RWPE2 (cell line): ENCODE measurements around the gene ADM2.
A peak's percentile ranks its signal among the peaks of the same experiment; 100 is the strongest.

Experiments
- ATAC-seq: fragments of 200-7000 bp; cut with Tn5 transposase; 3 replicates; pipeline ENCODE4 v1.9.1; 2021; ENCODE audit warnings: low read depth
- DNase-seq: peaks from one replicate; pipeline ENCODE4 v3.0.0-alpha.2; 2020; ENCODE audit warnings: low spot score
- H3K27ac ChIP-seq: fragments of 450-650 bp; 2 replicates; pipeline ENCODE4 v1.5.1; 2017; ENCODE audit warnings: mild to moderate bottlenecking; ENCODE audit not compliant: poor library complexity, severe bottlenecking
- H3K27me3 ChIP-seq: fragments of 250-450 bp; sonication (Bioruptor Pico); 2 replicates; pipeline ENCODE4 v1.5.1; 2021; ENCODE audit warnings: mild to moderate bottlenecking, moderate library complexity; ENCODE audit not compliant: insufficient read depth, poor library complexity, severe bottlenecking
- H3K36me3 ChIP-seq: fragments of 250-450 bp; sonication (Bioruptor Pico); 2 replicates; pipeline ENCODE4 v1.5.1; 2020; ENCODE audit warnings: low read depth, mild to moderate bottlenecking, moderate library complexity
- H3K4me1 ChIP-seq: fragments of 250-450 bp; sonication (Bioruptor Pico); 2 replicates; pipeline ENCODE4 v1.5.1; 2021; ENCODE audit warnings: mild to moderate bottlenecking, moderate library complexity; ENCODE audit not compliant: insufficient read depth, poor library complexity, severe bottlenecking
- H3K4me3 ChIP-seq: fragments of 250-450 bp; sonication (Bioruptor Pico); 2 replicates; pipeline ENCODE4 v1.5.1; 2021; ENCODE audit warnings: mild to moderate bottlenecking, moderate library complexity; ENCODE audit not compliant: severe bottlenecking
- H3K9me3 ChIP-seq: fragments of 250-450 bp; sonication (Bioruptor Pico); 2 replicates; pipeline ENCODE4 v1.5.1; 2021; ENCODE audit warnings: mild to moderate bottlenecking, moderate library complexity; ENCODE audit not compliant: severe bottlenecking
- TF ChIP-seq, protein P1 (sequence below): fragments of 450-650 bp; IDR thresholded peaks from one replicate; pipeline ENCODE4 v1.5.1; 2017; ENCODE audit warnings: mild to moderate bottlenecking, moderate library complexity; ENCODE audit not compliant: poor library complexity, severe bottlenecking

The ADM2 gene

DNA sequence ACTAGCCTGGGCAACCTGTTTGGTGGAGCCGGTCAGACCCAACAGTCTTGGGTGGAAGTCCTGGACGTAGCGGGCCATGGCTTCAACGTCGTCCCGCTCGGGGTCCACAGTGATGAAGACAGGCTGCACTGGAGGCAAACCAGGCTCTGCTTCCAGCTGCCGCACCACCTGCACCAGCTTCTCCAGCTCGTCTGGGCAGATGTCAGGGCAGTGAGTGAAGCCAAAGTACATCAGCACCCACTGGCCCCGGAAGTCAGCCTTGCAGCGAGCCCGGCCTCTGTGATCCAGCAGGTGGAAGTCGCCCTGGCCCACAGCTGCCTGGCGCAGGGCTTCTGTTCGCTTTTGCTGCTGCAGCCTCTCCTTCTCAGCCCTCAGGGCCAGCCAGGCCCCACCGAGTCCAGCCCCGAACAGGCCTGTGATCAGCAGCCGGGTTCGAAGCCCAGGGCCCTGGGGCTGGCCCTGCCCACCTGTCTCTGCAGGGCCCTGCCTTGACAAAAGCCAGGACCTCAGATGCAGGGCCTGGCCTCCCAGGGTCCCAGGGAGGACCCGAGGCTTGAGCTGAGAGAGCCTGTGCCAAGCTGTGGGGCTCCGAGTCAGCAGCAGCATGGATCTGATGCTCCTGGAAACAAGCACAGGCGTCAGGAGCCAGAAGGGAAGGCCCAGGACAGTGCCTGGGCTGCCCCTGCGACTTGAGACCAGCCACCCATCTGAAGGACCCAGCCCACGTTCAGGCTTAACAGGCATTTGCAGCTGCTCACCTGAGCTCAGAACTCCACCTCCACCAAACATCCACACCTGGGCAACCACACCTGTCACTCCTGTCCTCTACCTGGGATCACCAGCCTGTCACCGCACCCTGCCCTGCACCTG lies 42.7 kb downstream of the ADM2 start:
- H3K36me3 ChIP-seq = peaks cover 17% of the 10 kb centered on the region
- no peak for ATAC-seq
- peak overlapping the region; percentile 51 for H3K4me3 ChIP-seq
- H3K4me1 ChIP-seq = no peaks in the 10 kb centered on the region
- no peaks in the 10 kb centered on the region for H3K27me3 ChIP-seq
- H3K27ac ChIP-seq = peak overlapping the region; percentile 81
- peak; percentile 55 for DNase-seq
- no peaks in the 10 kb centered on the region for H3K9me3 ChIP-seq
- TF ChIP-seq, protein P1, sequence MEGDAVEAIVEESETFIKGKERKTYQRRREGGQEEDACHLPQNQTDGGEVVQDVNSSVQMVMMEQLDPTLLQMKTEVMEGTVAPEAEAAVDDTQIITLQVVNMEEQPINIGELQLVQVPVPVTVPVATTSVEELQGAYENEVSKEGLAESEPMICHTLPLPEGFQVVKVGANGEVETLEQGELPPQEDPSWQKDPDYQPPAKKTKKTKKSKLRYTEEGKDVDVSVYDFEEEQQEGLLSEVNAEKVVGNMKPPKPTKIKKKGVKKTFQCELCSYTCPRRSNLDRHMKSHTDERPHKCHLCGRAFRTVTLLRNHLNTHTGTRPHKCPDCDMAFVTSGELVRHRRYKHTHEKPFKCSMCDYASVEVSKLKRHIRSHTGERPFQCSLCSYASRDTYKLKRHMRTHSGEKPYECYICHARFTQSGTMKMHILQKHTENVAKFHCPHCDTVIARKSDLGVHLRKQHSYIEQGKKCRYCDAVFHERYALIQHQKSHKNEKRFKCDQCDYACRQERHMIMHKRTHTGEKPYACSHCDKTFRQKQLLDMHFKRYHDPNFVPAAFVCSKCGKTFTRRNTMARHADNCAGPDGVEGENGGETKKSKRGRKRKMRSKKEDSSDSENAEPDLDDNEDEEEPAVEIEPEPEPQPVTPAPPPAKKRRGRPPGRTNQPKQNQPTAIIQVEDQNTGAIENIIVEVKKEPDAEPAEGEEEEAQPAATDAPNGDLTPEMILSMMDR = no peak

GRCh38 chr22:50524676-50525103 lies 43.3 kb downstream of the ADM2 start:
- peaks cover 13% of the 10 kb centered on the region for H3K36me3 ChIP-seq
- H3K4me1 ChIP-seq = no peaks in the 10 kb centered on the region
- no peaks in the 10 kb centered on the region for H3K9me3 ChIP-seq
- TF ChIP-seq, protein P1 = no peak
- peak overlapping the region; percentile 81 for H3K27ac ChIP-seq
- peak overlapping the region; percentile 51 for H3K4me3 ChIP-seq
- H3K27me3 ChIP-seq = no peaks in the 10 kb centered on the region
- no peak for ATAC-seq
- DNase-seq = no peak

DNA sequence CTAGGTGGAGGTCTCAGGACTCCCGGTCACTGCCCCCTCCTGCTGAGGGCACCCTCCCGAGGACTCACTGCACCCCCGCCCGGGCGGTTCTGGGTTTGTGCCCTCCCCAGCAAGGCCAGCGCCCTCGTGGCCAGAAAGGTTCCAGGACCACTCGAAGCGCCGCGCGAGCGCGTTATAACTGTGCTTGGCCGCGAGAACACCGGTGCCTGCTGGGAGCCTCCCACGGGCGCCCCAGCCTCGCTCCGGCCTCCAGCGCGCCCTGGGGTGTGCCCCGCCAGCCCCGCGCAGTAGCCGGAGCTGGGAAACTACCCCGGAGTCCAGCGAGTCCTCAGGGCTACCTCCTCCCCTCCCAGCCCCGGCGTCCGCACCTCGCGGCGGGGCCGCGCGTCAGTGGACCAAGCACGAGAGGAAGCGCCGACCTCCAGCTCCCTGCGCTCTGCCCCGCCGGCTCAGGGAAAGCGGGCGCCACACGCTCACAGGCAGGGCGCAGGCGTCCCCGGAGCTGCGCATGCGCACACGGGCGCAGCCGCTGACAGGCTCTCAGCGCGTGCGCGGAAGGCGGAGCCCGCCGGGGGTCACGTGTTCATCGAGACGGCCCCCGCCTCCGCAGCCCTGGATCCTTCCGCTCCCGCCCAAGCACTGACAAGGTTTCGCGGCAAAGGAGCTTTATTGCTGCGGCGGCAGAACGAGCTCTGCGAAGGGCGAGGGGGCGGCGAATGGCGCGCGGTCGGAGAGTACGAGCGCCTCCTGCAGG lies 43.9 kb downstream of the ADM2 start, which contains the start of gene SCO2:
Gene SCO2 (minus strand): TSS at position 495 of the 754 bp plus-strand sequence. CDS start 1,187 bp downstream, outside the sequence.
- TF ChIP-seq, protein P1 = no peak
- Histone ChIP-seq H3K27me3 (no peaks in the 10 kb centered on the region), H3K36me3 (peaks cover 8% of the 10 kb centered on the region), H3K4me3 (peak within 1 kb of the TSS; percentile 51), H3K27ac (peak within 1 kb of the TSS; percentile 81), H3K9me3 (no peaks in the 10 kb centered on the region), H3K4me1 (no peaks in the 10 kb centered on the region)
- peak; percentile 95 for DNase-seq
- peak; percentile 45 for ATAC-seq

- Histone ChIP-seq H3K27ac (peak overlapping the region; percentile 81), H3K4me3 (peak overlapping the region; percentile 51), H3K9me3 (no peaks in the 10 kb centered on the region), H3K36me3 (peaks cover 4% of the 10 kb centered on the region; the same call in 1 of the 2 replicates), H3K27me3 (no peaks in the 10 kb centered on the region), H3K4me1 (no peaks in the 10 kb centered on the region)
- ATAC-seq (no peak), DNase-seq (no peak)
- TF ChIP-seq, protein P1 = no peak
These were observed 44.4 kb downstream of the ADM2 start for GRCh38 chr22:50525858-50526107.
